SK-N-SH (cell line): ENCODE data around the gene THY1. TPM values are rescaled to one million over a fixed set of nuclear protein-coding genes. Genes with fewer than 3 reads are reported as not detected.

Source experiments
- CTCF ChIA-PET: fragments of 300-600, 350-600 bp; formaldehyde crosslinking; extraction: SDS; loops from one replicate; lab custom pipeline; 2021; lab: Yijun Ruan, JAX
- POLR2A ChIA-PET: fragments of 350-600 bp; sonication (Branson Sonifier 250); formaldehyde crosslinking; extraction: SDS; loops from one replicate; lab custom pipeline; 2020; ENCODE audit warnings: antibody characterized with exemption, inconsistent platforms; lab: Yijun Ruan, JAX
- DNase-seq: peaks from one replicate; pipeline ENCODE4 v3.0.0; 2012
- H2AFZ ChIP-seq: fragments of 200-600 bp; sonication (generic); 2 replicates; pipeline ENCODE4 v1.8.1; 2016; ENCODE audit warnings: antibody characterized with exemption, mild to moderate bottlenecking, low read depth
- H3F3A ChIP-seq: fragments of 200-600 bp; sonication (generic); replicated peaks from 2 replicates; pipeline ENCODE3; 2016; ENCODE audit warnings: antibody characterized with exemption, mild to moderate bottlenecking; ENCODE audit not compliant: insufficient read depth
- H3K27ac ChIP-seq, 2 experiments: fragments of 200-500 bp in 1 of 2; fragments of 200-600 bp in 1 of 2; sonication (Bioruptor generic) in 1 of 2; sonication (generic), shearing (Covaris generic) in 1 of 2; 2 replicates each; pipeline versions ENCODE4 v1.5.1 to v1.6.1; 2014 to 2016; ENCODE audit warnings: low read depth in 2 of 2, inconsistent platforms in 1 of 2, low read length in 1 of 2, mild to moderate bottlenecking in 1 of 2, mixed read lengths in 1 of 2
- H3K27me3 ChIP-seq: fragments of 200-600 bp; sonication (generic), shearing (Covaris generic); 2 replicates; pipeline ENCODE4 v1.6.1; 2016; ENCODE audit warnings: mixed run types; ENCODE audit not compliant: insufficient read depth
- H3K36me3 ChIP-seq, 2 experiments: fragments of 200-500 bp in 1 of 2; fragments of 200-600 bp in 1 of 2; sonication (Bioruptor generic) in 1 of 2; sonication (generic) in 1 of 2; replicated peaks in 1 of 2; 2 replicates each; pipeline versions ENCODE3 to v1.5.1; 2014 to 2016; ENCODE audit warnings: low read length in 1 of 2, mild to moderate bottlenecking in 1 of 2; ENCODE audit not compliant: insufficient read depth in 2 of 2, control insufficient read depth in 1 of 2
- H3K4me1 ChIP-seq, 2 experiments: fragments of 200-500 bp in 1 of 2; fragments of 200-600 bp in 1 of 2; sonication (Bioruptor generic) in 1 of 2; sonication (generic), shearing (Covaris generic) in 1 of 2; 2 replicates each; pipeline versions ENCODE4 v1.5.1 to v1.6.1; 2014 to 2016; ENCODE audit warnings: low read depth in 1 of 2, low read length in 1 of 2, mixed run types in 1 of 2; ENCODE audit not compliant: insufficient read depth in 2 of 2, control insufficient read depth in 1 of 2
- H3K4me2 ChIP-seq: fragments of 200-600 bp; sonication (generic), shearing (Covaris generic); 2 replicates; pipeline ENCODE4 v1.6.1; 2017; ENCODE audit warnings: mixed run types
- H3K4me3 ChIP-seq, 2 experiments: fragments of 200-500 bp in 1 of 2; fragments of 200-600 bp in 1 of 2; sonication (Bioruptor generic) in 1 of 2; sonication (generic), shearing (Covaris generic) in 1 of 2; 2 replicates each; pipeline versions ENCODE4 v1.5.1 to v1.8.1; 2014 to 2016; ENCODE audit warnings: low read depth in 2 of 2, inconsistent platforms in 1 of 2, low read length in 1 of 2, mild to moderate bottlenecking in 1 of 2, mixed read lengths in 1 of 2, moderate library complexity in 1 of 2
- H3K79me2 ChIP-seq: fragments of 200-600 bp; sonication (generic); 2 replicates; pipeline ENCODE4 v1.8.1; 2017; ENCODE audit warnings: mild to moderate bottlenecking; ENCODE audit not compliant: insufficient read depth
- H3K9ac ChIP-seq: fragments of 200-600 bp; sonication (generic); 2 replicates; pipeline ENCODE4 v1.6.1; 2017; ENCODE audit warnings: mixed run types
- H3K9me2 ChIP-seq: fragments of 200-600 bp; sonication (generic); 2 replicates; pipeline ENCODE4 v1.6.1; 2017; ENCODE audit warnings: mixed run types
- H3K9me3 ChIP-seq: fragments of 200-600 bp; sonication (generic); 2 replicates; pipeline ENCODE4 v1.6.1; 2017; ENCODE audit warnings: mixed run types, mild to moderate bottlenecking, moderate library complexity
- H4K20me1 ChIP-seq: fragments of 200-600 bp; sonication (generic); 2 replicates; pipeline ENCODE4 v1.6.1; 2017; ENCODE audit warnings: mild to moderate bottlenecking, mixed run types; ENCODE audit not compliant: insufficient read depth
- ELF1 ChIP-seq: IDR thresholded peaks from 2 replicates; pipeline ENCODE4 v1.4.0; 2012
- EP300 ChIP-seq, 2 experiments: IDR thresholded peaks; 2 replicates each; pipeline versions ENCODE4 v1.4.0 to v1.6.1; 2012; ENCODE audit warnings: borderline replicate concordance in 1 of 2, low read depth in 1 of 2, low read length in 1 of 2
- FOSL2 ChIP-seq: IDR thresholded peaks from 2 replicates; pipeline ENCODE4 v1.4.0; 2012; ENCODE audit warnings: low read depth, mild to moderate bottlenecking, moderate library complexity, borderline replicate concordance
- GATA2 ChIP-seq: sonication (generic); formaldehyde crosslinking; IDR thresholded peaks from 2 replicates; pipeline ENCODE4 v1.5.0; 2020; ENCODE audit warnings: mild to moderate bottlenecking, missing genetic modification reagents
- IRF3 ChIP-seq: fragments of 150-350 bp; IDR thresholded peaks from 2 replicates; pipeline ENCODE4 v1.6.1; 2016; ENCODE audit warnings: mild to moderate bottlenecking, low read depth, low read length
- JUND ChIP-seq: IDR thresholded peaks from 2 replicates; pipeline ENCODE4 v1.4.0; 2012
- MAX ChIP-seq: IDR thresholded peaks from 2 replicates; pipeline ENCODE4 v1.4.0; 2012; ENCODE audit warnings: low read depth
- PBX3 ChIP-seq: IDR thresholded peaks from 2 replicates; pipeline ENCODE4; 2012
- POLR2AphosphoS5 ChIP-seq: IDR thresholded peaks from 2 replicates; pipeline ENCODE4 v1.6.1; 2012; ENCODE audit warnings: low read depth, low read length
- RAD21 ChIP-seq: IDR thresholded peaks from 2 replicates; pipeline ENCODE4 v1.6.1; 2012; ENCODE audit warnings: mild to moderate bottlenecking, low read length
- REST ChIP-seq: IDR thresholded peaks from 2 replicates; pipeline ENCODE4 v1.6.1; 2012; ENCODE audit warnings: mild to moderate bottlenecking, low read depth, low read length, moderate library complexity
- SIN3A ChIP-seq: IDR thresholded peaks from 2 replicates; pipeline ENCODE4 v1.6.1; 2012; ENCODE audit warnings: low read depth, mild to moderate bottlenecking, low read length, moderate library complexity, borderline replicate concordance
- SMC3 ChIP-seq: IDR thresholded peaks from 2 replicates; pipeline ENCODE4 v1.6.1; 2012; ENCODE audit warnings: low read depth, low read length, improper control_type of control experiment
- TAF1 ChIP-seq: IDR thresholded peaks from 2 replicates; pipeline ENCODE4 v1.6.1; 2012; ENCODE audit warnings: low read depth, mild to moderate bottlenecking, low read length, moderate library complexity, borderline replicate concordance
- TCF12 ChIP-seq: IDR thresholded peaks from 2 replicates; pipeline ENCODE4 v1.4.0; 2012
- USF2 ChIP-seq: fragments of 150-350 bp; IDR thresholded peaks from 2 replicates; pipeline ENCODE4 v1.6.1; 2017; ENCODE audit warnings: antibody characterized with exemption, low read length, low read depth, borderline replicate concordance
- YY1 ChIP-seq: IDR thresholded peaks from 2 replicates; pipeline ENCODE4 v1.4.0; 2012; ENCODE audit warnings: low read depth, mild to moderate bottlenecking
- WGBS: methylation state at CpG from one replicate; pipeline ENCODE4 v1.1.6; 2017; ENCODE audit warnings: low lambda C conversion rate; 5-methylcytosine and 5-hydroxymethylcytosine counted together
- polyA plus RNA-seq, 3 experiments: library from polyadenylated mRNA; depleted of rRNA; stranded (reverse); fragments of >200 nt; gene quantifications; 2 replicates each; pipeline ENCODE4 v1.2.3, GENCODE V29; 2012

THY1 gene
- polyA plus RNA-seq, 1 of the 3 experiments (the other 2 are of a cell fraction) = 1,091 TPM

- TF ChIP-seq MAX (peak; percentile 99), ELF1 (no peak)
Measured at GRCh38 chr11:119417726-119418540, 5.0 kb downstream of the THY1 start (continued).

GRCh38 chr11:119416606-119417580, 6.1 kb downstream of the THY1 start:
- peaks cover 25 to 36% of the 10 kb centered on the region in 2 experiments for H3K4me1 ChIP-seq
- H3K9ac ChIP-seq = peak overlapping the region; percentile 37; the same call in 1 of the 2 replicates
- no peak overlapping the region for H2AFZ ChIP-seq
- H3K27me3 ChIP-seq = no peaks in the 10 kb centered on the region
- H3K4me3 ChIP-seq = no peak overlapping the region
- peak overlapping the region; percentile 56 to 84; a peak in 3 of 4 replicates for H3K27ac ChIP-seq
- ChIA-PET CTCF (interaction anchor here (0.9 to 1.9 kb wide), 5 partner anchors 35 to 79 kb away, joined by 3 to 7 read pairs (median 3); partner anchors contain the start of gene USP2), POLR2A (interaction anchor here (1.2 kb wide), 1 partner anchor 58 kb away, joined by 4 read pairs; no protein-coding TSS in a partner anchor)
- H3K4me2 ChIP-seq = peak overlapping the region; percentile 57
- H3K79me2 ChIP-seq = peaks cover 29% of the 10 kb centered on the region
- H3K9me2 ChIP-seq = no peaks in the 10 kb centered on the region
- TF ChIP-seq USF2 (no peak), RAD21 (no peak), IRF3 (no peak), TCF12 (no peak), REST (no peak), YY1 (no peak), PBX3 (peak; percentile 51), MAX (no peak), SMC3 (no peak), JUND (peak; percentile 69), FOSL2 (peak; percentile 67; the same call in 1 of the 2 replicates), EP300 (IDR thresholded peaks at IDR 0.05; ENCODE audit: borderline replicate concordance in 1 of 2, low read depth in 1 of 2, low read length in 1 of 2) (peak in 1 of 2 experiments; percentile 31; a peak in 1 of 4 replicates), GATA2 (CRISPR knock-in tag) (no peak), TAF1 (0 out of 2 replicates have a peak, but pooled peaks have one; percentile 5), SIN3A (peak; percentile 31; the same call in 1 of the 2 replicates), POLR2AphosphoS5 (peak; percentile 48)
- WGBS = 76% methylated on average over 10 of the region's 16 CpGs
- H3F3A ChIP-seq = peaks cover 32% of the 10 kb centered on the region
- H3K36me3 ChIP-seq = peaks cover 22 to 33% of the 10 kb centered on the region in 2 experiments
- H3K9me3 ChIP-seq = no peaks in the 10 kb centered on the region
- H4K20me1 ChIP-seq = peaks cover 34% of the 10 kb centered on the region
- DNase-seq = no peak
